ENCODE data around the gene LDB2. TPM values are rescaled to one million over a fixed set of nuclear protein-coding genes. Genes with fewer than 3 reads are reported as not detected.

LDB2 gene
- total and polyA plus RNA-seq, 2 donors (not counting 1 experiment from before 2014, with no cell fraction given): not detected

DNA sequence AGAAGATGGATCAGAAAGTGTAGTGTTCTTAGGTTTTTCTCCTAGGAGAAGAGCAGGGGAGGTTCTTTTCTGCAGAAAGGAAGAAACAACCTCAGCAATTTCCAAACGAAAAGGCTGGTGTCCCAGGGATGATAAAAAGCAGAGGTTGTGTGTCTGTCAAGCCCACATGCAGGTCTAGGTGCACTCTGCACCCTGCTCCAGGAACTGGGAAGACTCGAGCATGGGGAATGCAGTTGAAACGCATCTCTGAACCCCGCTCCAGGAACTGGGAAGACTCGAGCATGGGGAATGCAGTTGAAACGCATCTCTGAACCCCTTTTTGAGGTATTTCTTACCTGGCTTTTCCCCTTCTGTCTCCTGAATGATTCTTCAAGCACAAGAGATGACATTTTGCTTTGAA lies 171.2 kb downstream of the LDB2 start:
- peaks cover 6% of the 10 kb centered on the region for H3K9me3 Mint-ChIP-seq (ENCODE audit: insufficient read depth)
- H3K4me1 Mint-ChIP-seq: no peaks in the 10 kb centered on the region
- no peak overlapping the region for H3K4me3 ChIP-seq (ENCODE audit: control extremely low read depth in 1 of 5, extremely low read depth in 1 of 5, insufficient read depth in 1 of 5, low read depth in 2 of 5, low read length in 4 of 5)
- DNase-seq (no peak), ATAC-seq (ENCODE audit: low read depth) (no peak)
- H3K27ac ChIP-seq (ENCODE audit: low read length in 2 of 2): no peak overlapping the region
- H3K4me1 ChIP-seq (ENCODE audit: control insufficient read depth in 2 of 2, insufficient read depth in 2 of 2, low read length in 2 of 2): no peaks in the 10 kb centered on the region
- H3K27me3 ChIP-seq (replicated peaks in 1 of 4; ENCODE audit: control extremely low read depth in 1 of 4, control insufficient read depth in 3 of 4, insufficient read depth in 4 of 4, low read length in 3 of 4): no peaks in the 10 kb centered on the region
- H3K27ac Mint-ChIP-seq: no peak overlapping the region
- ChIA-PET CTCF (no interaction called here), POLR2A (no interaction called here)
- no peak overlapping the region for H3K9ac ChIP-seq (ENCODE audit: low read length)
- H3K27me3 Mint-ChIP-seq: no peaks in the 10 kb centered on the region
- H3K4me3 Mint-ChIP-seq: no peak overlapping the region
- no peaks in the 10 kb centered on the region for H3K9me3 ChIP-seq (ENCODE audit: control extremely low read depth in 1 of 3, control insufficient read depth in 2 of 3, insufficient read depth in 1 of 3, low read length in 2 of 3)
- H3K79me2 ChIP-seq (ENCODE audit: control insufficient read depth, insufficient read depth, low read length): no peaks in the 10 kb centered on the region
- no peaks in the 10 kb centered on the region for H4K20me1 ChIP-seq (ENCODE audit: control insufficient read depth, insufficient read depth, low read length, poor library complexity, severe bottlenecking)
- H3K4me2 ChIP-seq (replicated peaks; ENCODE audit: low read depth, low read length, poor library complexity, severe bottlenecking): no peak overlapping the region
- TF ChIP-seq, protein P1, sequence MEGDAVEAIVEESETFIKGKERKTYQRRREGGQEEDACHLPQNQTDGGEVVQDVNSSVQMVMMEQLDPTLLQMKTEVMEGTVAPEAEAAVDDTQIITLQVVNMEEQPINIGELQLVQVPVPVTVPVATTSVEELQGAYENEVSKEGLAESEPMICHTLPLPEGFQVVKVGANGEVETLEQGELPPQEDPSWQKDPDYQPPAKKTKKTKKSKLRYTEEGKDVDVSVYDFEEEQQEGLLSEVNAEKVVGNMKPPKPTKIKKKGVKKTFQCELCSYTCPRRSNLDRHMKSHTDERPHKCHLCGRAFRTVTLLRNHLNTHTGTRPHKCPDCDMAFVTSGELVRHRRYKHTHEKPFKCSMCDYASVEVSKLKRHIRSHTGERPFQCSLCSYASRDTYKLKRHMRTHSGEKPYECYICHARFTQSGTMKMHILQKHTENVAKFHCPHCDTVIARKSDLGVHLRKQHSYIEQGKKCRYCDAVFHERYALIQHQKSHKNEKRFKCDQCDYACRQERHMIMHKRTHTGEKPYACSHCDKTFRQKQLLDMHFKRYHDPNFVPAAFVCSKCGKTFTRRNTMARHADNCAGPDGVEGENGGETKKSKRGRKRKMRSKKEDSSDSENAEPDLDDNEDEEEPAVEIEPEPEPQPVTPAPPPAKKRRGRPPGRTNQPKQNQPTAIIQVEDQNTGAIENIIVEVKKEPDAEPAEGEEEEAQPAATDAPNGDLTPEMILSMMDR (IDR thresholded peaks at IDR 0.05): no peak
- TF ChIP-seq EZH2 (IDR thresholded peaks at IDR 0.05; ENCODE audit: borderline replicate concordance, insufficient read depth, low read depth, low read length, poor library complexity, severe bottlenecking): no peak
- no peak overlapping the region for H2AFZ ChIP-seq (ENCODE audit: insufficient read depth, low read depth, low read length, poor library complexity, severe bottlenecking)
- 82% methylated on average over 4 of the region's 6 CpGs for WGBS (ENCODE audit: insufficient coverage)
- no peaks in the 10 kb centered on the region for H3K36me3 ChIP-seq (replicated peaks in 1 of 2; ENCODE audit: control extremely low read depth in 1 of 2, control insufficient read depth in 1 of 2, extremely low read depth in 1 of 2, insufficient read depth in 2 of 2, low read length in 1 of 2)
- intact Hi-C loops (cut with micrococcal nuclease): no loop called here

DNA sequence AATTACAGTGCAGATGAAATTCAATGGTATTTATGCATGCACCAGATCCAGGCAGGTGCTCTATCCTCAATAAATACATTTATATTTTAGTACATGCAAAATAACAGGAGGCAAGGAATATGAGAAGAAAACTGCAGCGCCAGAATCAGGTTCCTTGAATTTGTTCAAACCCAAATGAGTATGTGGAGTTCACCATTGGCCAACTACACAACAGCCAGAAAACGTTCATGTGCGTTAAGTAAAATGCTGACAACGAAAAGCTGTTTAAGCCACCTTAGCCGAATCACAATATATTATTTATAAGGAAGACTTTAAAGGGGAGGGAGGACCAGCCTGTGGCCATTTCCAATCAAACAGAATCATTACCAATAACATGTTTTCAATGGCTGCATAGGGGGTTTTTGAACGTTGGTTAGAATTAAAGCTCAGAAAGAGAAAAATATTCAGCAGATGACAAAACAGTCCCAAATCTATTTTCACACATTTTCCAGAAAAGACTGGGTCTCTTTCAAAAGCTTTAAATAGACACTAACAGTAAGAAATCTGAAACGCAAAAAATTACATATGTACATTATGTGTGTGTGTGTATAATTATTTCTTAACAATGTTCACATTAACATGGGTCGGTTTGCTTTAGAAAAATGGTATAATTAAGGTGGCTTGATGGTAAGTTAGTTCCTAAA lies 171.9 kb downstream of the LDB2 start:
- no peaks in the 10 kb centered on the region for H3K4me1 Mint-ChIP-seq
- Histone ChIP-seq H3K27ac (ENCODE audit: low read length in 2 of 2) (no peak overlapping the region), H3K9ac (ENCODE audit: low read length) (no peak overlapping the region), H3K79me2 (ENCODE audit: control insufficient read depth, insufficient read depth, low read length) (no peaks in the 10 kb centered on the region), H3K36me3 (replicated peaks in 1 of 2; ENCODE audit: control extremely low read depth in 1 of 2, control insufficient read depth in 1 of 2, extremely low read depth in 1 of 2, insufficient read depth in 2 of 2, low read length in 1 of 2) (no peaks in the 10 kb centered on the region), H4K20me1 (ENCODE audit: control insufficient read depth, insufficient read depth, low read length, poor library complexity, severe bottlenecking) (no peaks in the 10 kb centered on the region), H3K4me3 (ENCODE audit: control extremely low read depth in 1 of 5, extremely low read depth in 1 of 5, insufficient read depth in 1 of 5, low read depth in 2 of 5, low read length in 4 of 5) (no peak overlapping the region), H3K9me3 (ENCODE audit: control extremely low read depth in 1 of 3, control insufficient read depth in 2 of 3, insufficient read depth in 1 of 3, low read length in 2 of 3) (no peaks in the 10 kb centered on the region), H2AFZ (ENCODE audit: insufficient read depth, low read depth, low read length, poor library complexity, severe bottlenecking) (no peak overlapping the region), H3K27me3 (replicated peaks in 1 of 4; ENCODE audit: control extremely low read depth in 1 of 4, control insufficient read depth in 3 of 4, insufficient read depth in 4 of 4, low read length in 3 of 4) (no peaks in the 10 kb centered on the region), H3K4me2 (replicated peaks; ENCODE audit: low read depth, low read length, poor library complexity, severe bottlenecking) (no peak overlapping the region), H3K4me1 (ENCODE audit: control insufficient read depth in 2 of 2, insufficient read depth in 2 of 2, low read length in 2 of 2) (no peaks in the 10 kb centered on the region)
- ChIA-PET CTCF (no interaction called here), POLR2A (no interaction called here)
- H3K9me3 Mint-ChIP-seq (ENCODE audit: insufficient read depth): peaks cover 6% of the 10 kb centered on the region
- intact Hi-C loops (cut with micrococcal nuclease): no loop called here
- TF ChIP-seq, protein P1 (IDR thresholded peaks at IDR 0.05): no peak
- TF ChIP-seq EZH2 (IDR thresholded peaks at IDR 0.05; ENCODE audit: borderline replicate concordance, insufficient read depth, low read depth, low read length, poor library complexity, severe bottlenecking): no peak
- H3K4me3 Mint-ChIP-seq: no peak overlapping the region
- ATAC-seq (ENCODE audit: low read depth): no peak
- H3K27ac Mint-ChIP-seq: no peak overlapping the region
- H3K27me3 Mint-ChIP-seq: no peaks in the 10 kb centered on the region
- WGBS (ENCODE audit: insufficient coverage): no CpG with 5 or more reads among the region's 8 CpGs
- DNase-seq: no peak
